Measurements from ENCODE around the gene TMEM255B.
"Not testable (repeated sequence)": the region's sequence is repeated elsewhere in the genome, so short reads cannot be mapped to it uniquely, and the experiment has no call there.

The TMEM255B gene

DNA sequence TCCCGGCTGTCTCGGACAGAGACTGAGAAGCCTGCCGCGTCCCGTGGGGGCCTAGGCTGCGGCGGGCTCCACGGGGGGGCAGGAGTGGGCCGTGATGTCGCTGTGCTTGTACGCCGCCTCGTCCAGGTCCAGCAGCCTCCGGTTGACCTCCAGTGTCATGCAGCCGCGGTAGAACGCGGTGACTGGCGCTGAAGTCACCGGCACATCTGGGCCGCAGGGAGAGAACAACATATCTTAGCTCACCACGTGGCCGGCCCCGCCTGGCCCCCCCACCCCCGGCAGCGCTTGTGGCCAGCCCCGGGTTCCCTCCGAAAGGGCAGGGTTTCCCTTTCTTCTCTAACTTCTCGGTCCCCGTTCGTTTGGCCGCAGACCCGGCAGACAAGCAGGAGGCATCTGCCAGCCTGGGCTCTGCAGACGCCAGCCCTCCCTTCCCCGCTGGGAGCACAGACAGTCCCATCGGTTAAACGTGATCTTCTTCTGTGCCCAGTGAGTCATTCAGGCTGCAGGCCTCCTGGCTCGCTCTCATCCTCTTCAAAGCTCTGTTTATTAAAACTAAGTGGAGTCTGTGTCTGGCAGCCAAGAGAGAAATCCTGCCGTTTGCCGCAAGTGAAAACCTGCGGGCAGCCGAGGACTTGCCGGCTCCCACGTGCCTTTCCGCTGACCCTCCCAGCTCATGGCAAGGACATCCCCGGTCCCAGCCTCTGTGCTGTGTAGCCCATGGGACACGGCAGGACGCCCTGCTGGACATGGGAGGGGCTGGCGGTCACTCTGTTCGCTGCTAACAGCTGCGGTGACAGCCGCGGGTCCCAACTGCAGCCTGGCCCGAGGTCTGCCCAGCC lies 62.0 kb downstream of the TMEM255B start:
- DNase-seq, result peak; percentile 58

GRCh38 chr13:113821847-113822246 lies 62.8 kb downstream of the TMEM255B start:
- no peak for DNase-seq

DNA sequence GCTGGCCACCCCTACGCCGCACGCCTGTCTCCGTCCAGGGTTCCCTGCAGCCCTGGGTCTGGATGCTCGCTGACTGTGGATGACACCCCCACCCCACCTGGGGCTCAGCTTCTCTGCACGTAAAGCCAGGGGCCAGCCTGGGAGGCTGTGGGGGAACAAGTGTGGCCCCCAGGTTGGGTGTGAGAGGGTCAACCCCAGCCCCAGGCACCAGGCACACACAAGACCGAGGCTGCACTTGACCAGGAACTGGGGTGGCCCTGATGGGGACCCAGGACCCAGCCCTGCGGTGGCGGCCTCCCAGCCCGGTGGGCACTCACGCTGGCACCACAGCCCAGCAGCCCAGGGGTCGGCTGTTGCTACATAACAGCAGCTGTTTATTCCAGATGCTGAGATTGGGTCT lies 63.2 kb downstream of the TMEM255B start:
- DNase-seq, result no peak

DNA sequence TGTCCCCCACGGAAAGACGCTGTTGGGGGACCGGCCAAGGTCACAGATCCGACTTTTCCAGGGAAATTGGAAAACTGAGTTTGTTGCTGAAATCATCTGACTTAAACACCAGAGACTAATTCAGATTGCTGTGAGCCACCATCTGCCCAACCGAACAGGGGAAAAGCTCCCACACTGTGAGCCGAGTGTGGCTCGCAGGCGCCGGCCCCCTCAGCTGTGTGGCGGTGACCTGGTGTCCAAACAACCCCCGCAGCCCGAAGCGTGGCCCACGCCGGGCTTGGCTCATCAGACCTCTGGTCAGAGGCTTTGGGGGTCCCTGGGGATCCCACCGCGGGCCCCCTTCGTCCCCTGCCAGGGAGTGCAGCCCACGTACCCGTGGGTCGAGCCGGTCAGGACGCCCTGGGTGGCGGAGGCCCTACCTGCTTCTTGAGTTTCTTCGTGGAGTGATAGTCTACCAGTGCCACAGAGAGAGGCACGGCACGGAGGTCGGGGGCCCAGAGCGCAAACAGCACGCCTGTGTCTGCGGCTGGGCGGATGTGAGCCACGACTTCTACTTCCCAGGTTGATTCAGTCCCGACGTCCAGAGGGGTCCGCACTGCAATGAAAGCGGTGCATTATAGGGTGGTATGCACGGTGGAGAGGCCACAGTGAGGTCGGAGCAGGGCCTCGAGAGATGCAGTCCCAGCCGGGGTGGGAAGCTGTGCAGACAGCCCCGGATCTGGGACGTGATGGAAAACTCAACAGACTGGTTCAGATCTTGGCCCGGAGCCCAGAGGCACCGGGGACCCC lies 64.1 kb downstream of the TMEM255B start:
- no peak for DNase-seq

- no peak for DNase-seq
Observed at GRCh38 chr13:113823771-113824170, 64.7 kb downstream of the TMEM255B start.

- no peak for DNase-seq
Observed at GRCh38 chr13:113825841-113826240, 66.8 kb downstream of the TMEM255B start.

DNA sequence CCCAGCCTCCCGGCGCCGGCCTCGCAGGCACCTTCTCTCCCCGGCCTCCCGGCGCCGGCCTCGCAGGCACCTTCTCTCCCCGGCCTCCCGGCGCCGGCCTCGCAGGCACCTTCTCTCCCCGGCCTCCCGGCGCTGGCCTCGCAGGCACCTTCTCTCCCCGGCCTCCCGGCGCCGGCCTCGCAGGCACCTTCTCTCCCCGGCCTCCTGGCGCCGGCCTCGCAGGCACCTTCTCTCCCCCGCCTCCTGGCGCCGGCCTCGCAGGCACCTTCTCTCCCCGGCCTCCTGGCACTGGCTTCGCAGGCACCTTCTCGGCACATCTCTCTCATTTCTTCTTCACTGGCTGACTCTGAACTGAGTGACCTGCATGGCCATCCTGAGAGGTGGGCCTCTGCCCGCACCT lies 67.4 kb downstream of the TMEM255B start:
- not testable (repeated sequence) for DNase-seq

DNA sequence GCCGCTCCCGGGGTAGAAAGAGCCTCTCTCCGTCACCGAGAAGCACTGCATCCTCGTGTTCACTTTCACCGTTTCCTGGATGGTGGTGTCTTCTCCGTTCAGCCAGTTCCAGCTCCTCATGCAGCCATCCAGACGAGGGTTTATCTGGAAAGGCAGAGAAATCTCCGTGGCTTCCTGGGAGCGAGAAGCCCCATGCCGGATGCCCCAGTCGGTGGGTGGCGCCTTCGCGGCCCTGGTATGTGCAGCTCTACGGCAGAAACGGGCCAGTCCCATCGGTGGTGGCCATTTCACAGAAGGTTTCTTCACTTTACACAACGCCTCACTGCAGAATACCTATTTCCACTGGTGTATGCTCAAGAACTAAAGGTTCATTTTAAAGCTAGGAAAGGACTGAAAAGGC lies 68.0 kb downstream of the TMEM255B start:
- no peak for DNase-seq

GRCh38 chr13:113828282-113828825 lies 69.3 kb downstream of the TMEM255B start:
- no peak for DNase-seq

GRCh38 chr13:113830426-113830950 lies 71.5 kb downstream of the TMEM255B start:
- not testable (repeated sequence) for DNase-seq

DNA sequence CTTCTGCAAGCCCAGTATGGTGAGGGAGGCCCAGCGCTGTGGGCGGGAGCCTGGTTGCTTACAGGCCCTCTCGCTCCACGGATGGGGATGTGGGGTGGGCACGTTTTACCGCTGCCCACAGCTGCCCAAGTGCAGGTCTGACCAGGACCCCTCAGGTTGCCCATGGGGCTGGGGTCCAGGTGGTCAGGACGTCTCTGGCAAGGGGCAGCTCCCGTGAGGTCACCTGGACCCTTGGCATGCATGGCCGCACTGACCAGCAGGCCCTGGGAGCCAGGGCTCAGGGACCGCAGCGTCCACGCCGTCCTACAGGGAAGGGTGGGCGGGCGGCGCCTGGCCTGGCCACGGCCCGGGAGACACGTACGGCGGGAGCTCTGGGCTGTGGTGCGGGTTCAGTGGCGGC lies 72.0 kb downstream of the TMEM255B start:
- no peak for DNase-seq

GRCh38 chr13:113832205-113832604 lies 73.2 kb downstream of the TMEM255B start:
- no peak for DNase-seq

GRCh38 chr13:113832631-113833030 lies 73.6 kb downstream of the TMEM255B start:
- no peak for DNase-seq

- no peak for DNase-seq
Observed at GRCh38 chr13:113833111-113833830, 74.2 kb downstream of the TMEM255B start.

DNA sequence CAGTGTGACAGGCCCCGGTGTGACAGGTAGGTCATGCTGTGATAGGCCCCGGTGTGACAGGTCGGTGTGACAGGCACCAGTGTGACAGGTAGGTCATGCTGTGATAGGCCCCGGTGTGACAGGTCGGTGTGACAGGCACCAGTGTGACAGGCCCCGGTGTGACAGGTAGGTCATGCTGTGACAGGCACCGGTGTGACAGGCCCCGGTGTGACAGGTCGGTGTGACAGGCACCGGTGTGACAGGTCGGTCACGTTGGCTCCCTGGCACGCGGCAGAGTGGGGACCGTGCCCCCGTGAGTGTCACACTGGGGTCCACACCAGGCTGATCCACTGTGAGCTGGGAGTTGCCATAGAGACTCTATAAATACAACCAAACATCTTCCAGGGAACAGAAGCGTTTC lies 75.0 kb downstream of the TMEM255B start:
- not testable (repeated sequence) for DNase-seq

GRCh38 chr13:113834496-113835200 lies 75.6 kb downstream of the TMEM255B start:
- DNase-seq, result no peak

DNA sequence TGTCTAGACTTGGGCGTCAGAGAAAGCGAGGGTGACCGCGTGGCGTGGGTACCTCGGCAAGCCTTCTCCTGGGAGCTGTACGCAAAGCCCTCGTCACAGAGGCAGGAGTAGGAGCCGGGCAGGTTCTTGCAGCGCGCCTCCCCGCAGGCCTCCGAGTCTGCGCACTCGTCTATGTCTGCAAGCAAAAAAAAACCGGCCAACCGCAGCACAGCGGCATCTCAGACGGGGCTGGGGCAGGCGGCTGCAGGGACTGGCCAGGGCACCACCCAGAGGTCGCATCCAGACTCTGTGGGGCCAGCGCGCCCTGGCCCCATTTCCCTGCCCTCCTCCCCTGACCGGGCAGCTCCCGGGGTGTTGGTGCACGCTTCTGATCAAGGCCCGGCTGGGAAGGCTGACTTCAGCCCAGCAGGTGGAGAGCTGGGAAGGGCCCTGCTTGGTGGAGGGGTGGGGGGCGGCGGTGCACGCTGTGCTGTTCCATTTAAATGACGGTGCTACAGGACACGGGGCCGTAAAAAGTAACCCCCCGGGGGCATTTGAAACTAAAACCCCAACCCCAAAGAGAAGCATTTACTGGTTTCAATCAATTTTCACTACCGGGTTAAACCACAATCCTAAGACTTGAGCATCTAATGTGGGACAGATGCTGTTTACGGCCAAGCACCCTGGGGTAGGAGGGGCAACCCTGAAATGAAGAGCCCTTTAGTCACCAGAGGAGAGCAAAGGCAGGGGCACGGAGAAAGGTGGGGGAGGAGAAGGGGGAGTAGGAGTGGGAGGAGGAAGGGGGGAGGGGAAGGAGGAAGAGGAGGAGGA lies 76.6 kb downstream of the TMEM255B start:
- DNase-seq, result peak; percentile 57

GRCh38 chr13:113836768-113837559 lies 77.9 kb downstream of the TMEM255B start:
- DNase-seq, result no peak

GRCh38 chr13:113837560-113838355 lies 78.7 kb downstream of the TMEM255B start:
- DNase-seq, result no peak
